Peyer's patch (tissue), 4 donors: ENCODE measurements around the gene GOT1. TPM values are rescaled to one million over a fixed set of nuclear protein-coding genes. Genes with fewer than 3 reads are reported as not detected.

Experiments
- DNase-seq, 3 donors: peaks; one replicate each; pipeline ENCODE4 v3.0.0-alpha.2; 2017 to 2019
- H3K27ac ChIP-seq, 4 donors: fragments of 200-600 bp; sonication (generic); one replicate each; pipeline ENCODE4 v1.5.1; 2016 to 2019
- H3K27me3 ChIP-seq, 2 donors: fragments of 200-600 bp; sonication (generic); one replicate each; pipeline ENCODE4 v1.5.1; 2019
- H3K36me3 ChIP-seq, 3 donors: fragments of 200-600 bp; sonication (generic); one replicate each; pipeline ENCODE4 v1.5.1; 2016 to 2019
- H3K4me1 ChIP-seq, 4 donors: fragments of 200-600 bp; sonication (generic); one replicate each; pipeline ENCODE4 v1.5.1; 2016 to 2019
- H3K4me3 ChIP-seq, 4 donors: fragments of 200-600 bp; sonication (generic); 1 replicate in 3 of 4; 2 replicates in 1 of 4; pipeline ENCODE4 v1.5.1; 2016 to 2019; ENCODE audit warnings: mild to moderate bottlenecking in 1 of 4
- H3K9me3 ChIP-seq, 4 donors: fragments of 200-600 bp; sonication (generic); one replicate each; pipeline ENCODE4 v1.5.1; 2016 to 2019; ENCODE audit warnings: mild to moderate bottlenecking in 1 of 4
- POLR2A ChIP-seq, 2 donors: fragments of 450-650 bp; IDR thresholded peaks; one replicate each; pipeline ENCODE4 v1.5.1; 2017; ENCODE audit warnings: antibody characterized with exemption in 2 of 2, mild to moderate bottlenecking in 2 of 2, moderate library complexity in 2 of 2
- total RNA-seq, 4 donors: library from RNA; depleted of rRNA; stranded (reverse); fragments of >200 nt; gene quantifications; one replicate each; pipeline ENCODE4 v1.1.0, GENCODE V29; 2016
- TF ChIP-seq, protein P1 (sequence below), 6 experiments: fragments of 450-650 bp in 4 of 6; fragments of 200-600 bp in 2 of 6; sonication (generic) in 1 of 6; IDR thresholded peaks; one replicate each; pipeline ENCODE4 v1.5.1; 2017 to 2019; ENCODE audit warnings: antibody characterized with exemption in 6 of 6, mild to moderate bottlenecking in 3 of 6, moderate library complexity in 1 of 6

Gene GOT1
- total RNA-seq, 4 donors from 2014 or later = 78.4 to 141 (median 110) TPM

DNA sequence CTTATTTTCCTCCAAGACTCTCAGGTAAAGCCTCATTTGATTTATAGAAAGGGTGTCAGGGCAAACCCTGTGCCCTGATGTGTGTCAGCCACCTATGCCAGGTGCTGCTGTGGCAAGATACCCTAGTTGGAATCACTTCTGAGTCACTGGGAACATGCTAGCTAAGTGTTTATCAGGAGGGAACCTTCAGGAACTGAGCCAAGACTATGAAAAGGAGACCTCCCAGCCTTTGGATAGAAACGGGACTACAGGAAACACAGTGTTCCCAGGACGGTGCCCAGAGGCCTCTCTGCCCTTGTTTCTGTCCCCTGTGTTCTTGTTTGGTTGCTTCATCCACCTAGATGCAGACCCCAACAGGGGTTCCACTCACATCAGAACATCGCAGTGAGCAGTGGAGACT lies 72.7 kb downstream of the GOT1 start:
- H3K4me3 ChIP-seq = no peak overlapping the region
- no peaks in the 10 kb centered on the region for H3K9me3 ChIP-seq
- H3K27me3 ChIP-seq = no peaks in the 10 kb centered on the region
- no peaks in the 10 kb centered on the region for H3K36me3 ChIP-seq
- H3K4me1 ChIP-seq = no peaks in the 10 kb centered on the region
- no peak for DNase-seq
- H3K27ac ChIP-seq = no peak overlapping the region
- TF ChIP-seq, protein P1, sequence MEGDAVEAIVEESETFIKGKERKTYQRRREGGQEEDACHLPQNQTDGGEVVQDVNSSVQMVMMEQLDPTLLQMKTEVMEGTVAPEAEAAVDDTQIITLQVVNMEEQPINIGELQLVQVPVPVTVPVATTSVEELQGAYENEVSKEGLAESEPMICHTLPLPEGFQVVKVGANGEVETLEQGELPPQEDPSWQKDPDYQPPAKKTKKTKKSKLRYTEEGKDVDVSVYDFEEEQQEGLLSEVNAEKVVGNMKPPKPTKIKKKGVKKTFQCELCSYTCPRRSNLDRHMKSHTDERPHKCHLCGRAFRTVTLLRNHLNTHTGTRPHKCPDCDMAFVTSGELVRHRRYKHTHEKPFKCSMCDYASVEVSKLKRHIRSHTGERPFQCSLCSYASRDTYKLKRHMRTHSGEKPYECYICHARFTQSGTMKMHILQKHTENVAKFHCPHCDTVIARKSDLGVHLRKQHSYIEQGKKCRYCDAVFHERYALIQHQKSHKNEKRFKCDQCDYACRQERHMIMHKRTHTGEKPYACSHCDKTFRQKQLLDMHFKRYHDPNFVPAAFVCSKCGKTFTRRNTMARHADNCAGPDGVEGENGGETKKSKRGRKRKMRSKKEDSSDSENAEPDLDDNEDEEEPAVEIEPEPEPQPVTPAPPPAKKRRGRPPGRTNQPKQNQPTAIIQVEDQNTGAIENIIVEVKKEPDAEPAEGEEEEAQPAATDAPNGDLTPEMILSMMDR (IDR thresholded peaks at IDR 0.05) = no peak
- TF ChIP-seq POLR2A (IDR thresholded peaks at IDR 0.05) = no peak

DNA sequence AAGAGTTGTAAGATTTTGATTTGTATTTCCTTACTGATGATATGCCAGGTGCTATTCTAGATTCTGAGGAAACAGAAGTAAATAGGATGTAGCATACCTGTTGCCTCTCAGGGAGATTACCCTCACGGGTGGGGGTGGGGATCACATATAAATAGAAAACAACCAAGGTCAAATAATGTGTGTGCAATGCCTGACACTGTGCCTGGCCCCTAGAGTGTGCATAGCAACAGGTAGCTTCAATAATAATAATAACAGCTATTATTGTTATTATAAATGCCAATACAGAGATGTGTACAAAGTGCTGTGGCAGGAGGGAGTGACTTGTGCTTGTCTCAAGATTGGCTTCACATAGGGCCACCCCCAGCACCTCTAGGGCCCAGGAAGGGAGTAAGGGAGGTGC lies 77.2 kb downstream of the GOT1 start:
- DNase-seq = no peak
- H3K4me1 ChIP-seq = no peaks in the 10 kb centered on the region
- no peak overlapping the region for H3K27ac ChIP-seq
- H3K4me3 ChIP-seq = no peak overlapping the region
- no peak for TF ChIP-seq POLR2A (IDR thresholded peaks at IDR 0.05)
- TF ChIP-seq, protein P1 (IDR thresholded peaks at IDR 0.05) = no peak
- H3K27me3 ChIP-seq = no peaks in the 10 kb centered on the region
- H3K9me3 ChIP-seq = no peaks in the 10 kb centered on the region
- H3K36me3 ChIP-seq = no peaks in the 10 kb centered on the region

DNA sequence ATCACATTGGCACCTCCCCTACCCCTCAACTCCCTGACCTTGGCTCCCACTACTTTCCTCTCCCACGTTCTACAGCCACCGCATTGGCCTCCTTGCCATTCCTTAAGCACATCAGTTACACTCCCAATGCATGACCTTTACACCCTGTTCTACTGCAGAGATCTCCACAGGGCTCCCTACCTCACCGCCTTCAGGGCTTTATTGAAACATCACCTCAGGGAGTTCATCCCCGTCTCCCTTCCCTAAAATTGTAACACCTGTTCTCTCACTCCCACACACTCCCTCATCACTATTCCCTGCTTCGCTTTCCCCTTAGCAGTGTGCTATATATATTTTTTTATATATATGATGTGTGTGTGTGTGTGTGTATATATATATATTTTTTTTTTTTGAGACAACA lies 82.8 kb downstream of the GOT1 start:
- no peak for DNase-seq
- TF ChIP-seq, protein P1 (IDR thresholded peaks at IDR 0.05) = no peak
- no peak for TF ChIP-seq POLR2A (IDR thresholded peaks at IDR 0.05)

More for the DNA sequence above, 82.8 kb downstream of the GOT1 start:
- no peak overlapping the region for H3K4me3 ChIP-seq
- no peak overlapping the region for H3K27ac ChIP-seq
- H3K9me3 ChIP-seq = no peaks in the 10 kb centered on the region
- H3K36me3 ChIP-seq = no peaks in the 10 kb centered on the region
- H3K27me3 ChIP-seq = no peaks in the 10 kb centered on the region
- no peaks in the 10 kb centered on the region for H3K4me1 ChIP-seq

Other genes starting within 250 kb of the GOT1 start
- gene HPSE2, start 194.8 kb downstream of the GOT1 start, total RNA-seq = 10 to 100 TPM in 2 of 4 donors, 1 to 10 TPM in 2; 3.0 to 15.7 (median 7.4) TPM
- 1 to 10 TPM in 2 of 4 donors, under 1 TPM in 2; 0.40 to 2.5 (median 0.87) TPM for gene CNNM1, start 101.3 kb downstream of the GOT1 start, total RNA-seq
- 10 to 100 TPM in 2 of 4 donors, 1 to 10 TPM in 2; 4.9 to 19.0 (median 8.7) TPM for gene NKX2-3, start 102.3 kb upstream of the GOT1 start, total RNA-seq
- gene SLC25A28, start 189.8 kb upstream of the GOT1 start, total RNA-seq = 10 to 100 TPM; 16.1 to 63.5 (median 27.5) TPM
- 10 to 100 TPM; 11.6 to 76.0 (median 35.2) TPM for gene ENTPD7, start 228.9 kb upstream of the GOT1 start, total RNA-seq